ENCODE results near the gene YARS2.

YARS2 gene

GRCh38 chr12:32777159-32777558, 21.5 kb upstream of the YARS2 start:
- H3K9me3 Mint-ChIP-seq, result no peaks in the 10 kb centered on the region
- no peaks in the 10 kb centered on the region for H3K36me3 Mint-ChIP-seq (ENCODE audit: low read depth)
- H3K4me1 Mint-ChIP-seq, result peaks cover 6% of the 10 kb centered on the region
- H3K27me3 Mint-ChIP-seq (ENCODE audit: low read depth, poor library complexity), result peaks cover 6% of the 10 kb centered on the region
- no peak for TF ChIP-seq CTCF (IDR thresholded peaks at IDR 0.05)
- no peak overlapping the region for H3K4me3 Mint-ChIP-seq
- H3K27ac Mint-ChIP-seq, result no peak overlapping the region
- DNase-seq, result no peak

- peaks cover 6% of the 10 kb centered on the region for H3K27me3 Mint-ChIP-seq (ENCODE audit: low read depth, poor library complexity)
- H3K4me1 Mint-ChIP-seq, result peaks cover 6% of the 10 kb centered on the region
These were observed 20.6 kb upstream of the YARS2 start for GRCh38 chr12:32776258-32776657.

GRCh38 chr12:32773691-32774090, 18.0 kb upstream of the YARS2 start:
- Mint-ChIP-seq H3K27ac (peak overlapping the region; percentile 29), H3K27me3 (ENCODE audit: low read depth, poor library complexity) (peaks cover 6% of the 10 kb centered on the region), H3K36me3 (ENCODE audit: low read depth) (no peaks in the 10 kb centered on the region), H3K4me1 (no peaks in the 10 kb centered on the region), H3K9me3 (no peaks in the 10 kb centered on the region), H3K4me3 (no peak overlapping the region)
- no peak for TF ChIP-seq CTCF (IDR thresholded peaks at IDR 0.05)
- DNase-seq, result no peak

More at GRCh38 chr12:32776258-32776657, 20.6 kb upstream of the YARS2 start:
- no peaks in the 10 kb centered on the region for H3K36me3 Mint-ChIP-seq (ENCODE audit: low read depth)
- H3K4me3 Mint-ChIP-seq, result no peak overlapping the region
- DNase-seq, result no peak
- H3K27ac Mint-ChIP-seq, result no peak overlapping the region
- TF ChIP-seq CTCF (IDR thresholded peaks at IDR 0.05), result no peak
- H3K9me3 Mint-ChIP-seq, result no peaks in the 10 kb centered on the region

DNA sequence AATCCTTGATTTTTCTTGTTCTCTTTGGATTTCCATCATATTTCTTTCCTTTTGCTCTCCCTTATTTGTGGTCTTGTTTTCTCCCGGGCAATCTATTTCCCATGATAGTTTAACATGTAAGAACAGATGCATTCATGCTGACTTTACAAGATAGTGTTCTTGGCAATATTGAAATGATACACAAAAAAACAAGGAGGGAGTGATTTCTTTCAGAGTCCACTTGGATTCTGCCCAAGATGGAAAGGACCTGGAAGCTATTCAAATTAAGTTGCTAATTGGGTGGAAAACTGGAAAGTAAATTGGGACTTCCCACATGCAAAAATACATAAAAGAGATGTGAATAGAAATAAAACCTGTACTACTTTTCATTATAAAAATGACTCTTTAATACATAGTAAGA, 14.4 kb upstream of the YARS2 start:
- Mint-ChIP-seq H3K27me3 (ENCODE audit: low read depth, poor library complexity) (no peaks in the 10 kb centered on the region), H3K4me3 (no peak overlapping the region)

GRCh38 chr12:32768518-32768917, 12.8 kb upstream of the YARS2 start:
- Mint-ChIP-seq H3K9me3 (no peaks in the 10 kb centered on the region), H3K4me1 (no peaks in the 10 kb centered on the region)

More for the DNA sequence above, 14.4 kb upstream of the YARS2 start:
- TF ChIP-seq CTCF (IDR thresholded peaks at IDR 0.05), result no peak
- DNase-seq, result no peak
- Mint-ChIP-seq H3K36me3 (ENCODE audit: low read depth) (no peaks in the 10 kb centered on the region), H3K27ac (no peak overlapping the region), H3K9me3 (no peaks in the 10 kb centered on the region), H3K4me1 (no peaks in the 10 kb centered on the region)

More at GRCh38 chr12:32768518-32768917, 12.8 kb upstream of the YARS2 start:
- Mint-ChIP-seq H3K36me3 (ENCODE audit: low read depth) (no peaks in the 10 kb centered on the region), H3K4me3 (no peak overlapping the region), H3K27ac (no peak overlapping the region), H3K27me3 (ENCODE audit: low read depth, poor library complexity) (no peaks in the 10 kb centered on the region)
- TF ChIP-seq CTCF (IDR thresholded peaks at IDR 0.05), result no peak
- DNase-seq, result no peak
